ENCODE data around the gene AGFG2. TPM values are rescaled to one million over a fixed set of nuclear protein-coding genes. Genes with fewer than 3 reads are reported as not detected.

The AGFG2 gene, protein sequence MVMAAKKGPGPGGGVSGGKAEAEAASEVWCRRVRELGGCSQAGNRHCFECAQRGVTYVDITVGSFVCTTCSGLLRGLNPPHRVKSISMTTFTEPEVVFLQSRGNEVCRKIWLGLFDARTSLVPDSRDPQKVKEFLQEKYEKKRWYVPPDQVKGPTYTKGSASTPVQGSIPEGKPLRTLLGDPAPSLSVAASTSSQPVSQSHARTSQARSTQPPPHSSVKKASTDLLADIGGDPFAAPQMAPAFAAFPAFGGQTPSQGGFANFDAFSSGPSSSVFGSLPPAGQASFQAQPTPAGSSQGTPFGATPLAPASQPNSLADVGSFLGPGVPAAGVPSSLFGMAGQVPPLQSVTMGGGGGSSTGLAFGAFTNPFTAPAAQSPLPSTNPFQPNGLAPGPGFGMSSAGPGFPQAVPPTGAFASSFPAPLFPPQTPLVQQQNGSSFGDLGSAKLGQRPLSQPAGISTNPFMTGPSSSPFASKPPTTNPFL
- 10 to 100 TPM; 21.5 to 32.6 (median 22.2) TPM for total RNA-seq
- total RNA-seq (2013) = 24.3 TPM

DNA sequence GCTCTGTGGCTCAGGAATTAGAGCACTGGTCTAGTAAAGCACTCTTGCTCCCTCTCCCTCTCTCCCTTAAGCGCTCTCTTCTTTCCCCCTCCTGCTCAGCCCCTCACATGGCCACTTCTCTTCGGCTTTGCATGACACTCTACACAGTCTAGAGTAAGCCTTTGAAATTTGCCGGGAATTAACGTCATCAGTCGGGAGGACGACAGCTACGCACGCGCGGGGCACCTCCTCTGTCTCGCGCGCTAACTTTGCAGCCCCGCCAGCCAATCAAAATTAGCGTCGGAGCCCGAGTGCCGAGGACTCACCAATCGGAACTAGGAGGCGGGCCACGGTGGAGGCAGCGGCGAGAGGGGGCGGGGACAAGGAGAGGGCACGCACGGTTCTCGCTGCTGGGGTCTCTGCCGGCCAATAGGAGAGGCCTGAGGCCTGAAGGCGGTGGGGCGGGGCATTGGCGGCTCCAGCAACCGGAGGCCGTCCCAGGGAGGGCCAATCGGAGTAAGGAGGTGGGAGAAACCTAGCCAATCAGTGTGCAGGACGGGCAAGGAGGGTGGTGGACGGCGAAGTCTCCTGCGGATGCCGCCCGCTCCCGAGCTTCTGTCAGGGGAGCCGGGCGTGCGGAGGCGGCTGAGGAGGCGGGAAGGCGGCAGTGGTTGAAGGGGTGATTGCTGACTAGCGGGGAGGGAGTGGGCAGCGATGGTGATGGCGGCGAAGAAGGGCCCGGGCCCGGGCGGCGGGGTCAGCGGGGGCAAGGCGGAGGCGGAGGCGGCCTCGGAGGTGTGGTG, at the start of gene AGFG2:
Gene AGFG2 (plus strand): TSS at position 550 of the 782 bp plus-strand sequence. CDS start 144 bp downstream, at position 694.
- ATAC-seq = peak; percentile 96 to 100 (median 96)
- intact Hi-C loops (cut with micrococcal nuclease) = no loop called here
- TF ChIP-seq, protein P1, sequence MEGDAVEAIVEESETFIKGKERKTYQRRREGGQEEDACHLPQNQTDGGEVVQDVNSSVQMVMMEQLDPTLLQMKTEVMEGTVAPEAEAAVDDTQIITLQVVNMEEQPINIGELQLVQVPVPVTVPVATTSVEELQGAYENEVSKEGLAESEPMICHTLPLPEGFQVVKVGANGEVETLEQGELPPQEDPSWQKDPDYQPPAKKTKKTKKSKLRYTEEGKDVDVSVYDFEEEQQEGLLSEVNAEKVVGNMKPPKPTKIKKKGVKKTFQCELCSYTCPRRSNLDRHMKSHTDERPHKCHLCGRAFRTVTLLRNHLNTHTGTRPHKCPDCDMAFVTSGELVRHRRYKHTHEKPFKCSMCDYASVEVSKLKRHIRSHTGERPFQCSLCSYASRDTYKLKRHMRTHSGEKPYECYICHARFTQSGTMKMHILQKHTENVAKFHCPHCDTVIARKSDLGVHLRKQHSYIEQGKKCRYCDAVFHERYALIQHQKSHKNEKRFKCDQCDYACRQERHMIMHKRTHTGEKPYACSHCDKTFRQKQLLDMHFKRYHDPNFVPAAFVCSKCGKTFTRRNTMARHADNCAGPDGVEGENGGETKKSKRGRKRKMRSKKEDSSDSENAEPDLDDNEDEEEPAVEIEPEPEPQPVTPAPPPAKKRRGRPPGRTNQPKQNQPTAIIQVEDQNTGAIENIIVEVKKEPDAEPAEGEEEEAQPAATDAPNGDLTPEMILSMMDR (IDR thresholded peaks at IDR 0.05) = no peak
- Mint-ChIP-seq H3K36me3 (no peaks in the 10 kb centered on the region), H3K27me3 (ENCODE audit: low read depth in 2 of 2) (no peaks in the 10 kb centered on the region), H3K27ac (peak within 1 kb of the TSS; percentile 79 to 90), H3K4me1 (peaks cover 46 to 53% of the 10 kb centered on the region in 2 donors), H3K4me3 (peak within 1 kb of the TSS; percentile 99), H3K9me3 (no peaks in the 10 kb centered on the region)
- Histone ChIP-seq H3K4me1 (ENCODE audit: control insufficient read depth, insufficient read depth, low read length) (peaks cover 39% of the 10 kb centered on the region), H3K27ac (ENCODE audit: low read length) (peak within 1 kb of the TSS; percentile 20), H3K36me3 (ENCODE audit: control insufficient read depth, insufficient read depth, low read length) (no peaks in the 10 kb centered on the region), H3K9me3 (ENCODE audit: control insufficient read depth, insufficient read depth, low read length) (no peaks in the 10 kb centered on the region), H3K4me3 (ENCODE audit: low read length) (peak within 1 kb of the TSS; percentile 55), H3K27me3 (ENCODE audit: control insufficient read depth, insufficient read depth, low read length) (no peaks in the 10 kb centered on the region)
- WGBS (ENCODE audit: insufficient coverage) = under 1% methylated on average over 60 of the region's 60 CpGs
- DNase-seq = peak; percentile 100

DNA sequence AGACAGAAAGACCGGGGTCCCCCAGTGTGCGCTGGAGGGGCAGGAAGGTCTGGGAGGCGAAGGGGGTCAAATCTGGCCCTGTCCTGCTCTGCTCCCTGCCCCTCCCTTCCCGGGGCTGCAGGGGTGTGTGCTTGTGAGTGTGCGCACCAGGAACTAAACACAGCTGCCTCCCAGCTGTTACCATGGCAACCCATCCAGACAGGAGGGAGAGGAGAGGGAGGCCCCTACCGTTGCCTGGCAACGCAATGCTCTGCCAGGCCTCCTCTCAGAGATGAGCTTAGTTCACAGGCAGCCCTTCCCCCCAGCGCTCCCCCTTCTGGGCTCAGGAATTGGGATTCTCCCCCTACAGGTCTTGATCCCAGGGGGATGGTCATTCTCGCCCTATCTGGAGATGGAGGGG, 49.2 kb upstream of the AGFG2 start:
- ATAC-seq (no peak), DNase-seq (peak in 1 of 2 donors; percentile 72)
- Histone ChIP-seq H3K9me3 (ENCODE audit: control insufficient read depth, insufficient read depth, low read length) (no peaks in the 10 kb centered on the region), H3K4me1 (ENCODE audit: control insufficient read depth, insufficient read depth, low read length) (peaks cover 10% of the 10 kb centered on the region), H3K36me3 (ENCODE audit: control insufficient read depth, insufficient read depth, low read length) (no peaks in the 10 kb centered on the region), H3K27me3 (ENCODE audit: control insufficient read depth, insufficient read depth, low read length) (peaks cover 5% of the 10 kb centered on the region), H3K4me3 (ENCODE audit: low read length) (no peak overlapping the region), H3K27ac (ENCODE audit: low read length) (no peak overlapping the region)
- 80% methylated on average over 7 of the region's 9 CpGs for WGBS (ENCODE audit: insufficient coverage)
- Mint-ChIP-seq H3K27me3 (ENCODE audit: low read depth in 2 of 2) (peaks cover 15 to 24% of the 10 kb centered on the region in 2 donors), H3K4me3 (no peak overlapping the region), H3K36me3 (no peaks in the 10 kb centered on the region), H3K4me1 (peaks cover 0 to 11% of the 10 kb centered on the region in 2 donors), H3K9me3 (no peaks in the 10 kb centered on the region), H3K27ac (no peak overlapping the region)
- TF ChIP-seq, protein P1 (IDR thresholded peaks at IDR 0.05) = no peak
- intact Hi-C loops (cut with micrococcal nuclease) = no loop called here

GRCh38 chr7:100490483-100491191, 48.4 kb upstream of the AGFG2 start:
- H3K9me3 ChIP-seq (ENCODE audit: control insufficient read depth, insufficient read depth, low read length) = no peaks in the 10 kb centered on the region
- no peak overlapping the region for H3K4me3 ChIP-seq (ENCODE audit: low read length)
- TF ChIP-seq, protein P1 (IDR thresholded peaks at IDR 0.05) = no peak
- H3K27ac ChIP-seq (ENCODE audit: low read length) = no peak overlapping the region
- intact Hi-C loops (cut with micrococcal nuclease) = no loop called here
- H3K9me3 Mint-ChIP-seq = no peaks in the 10 kb centered on the region
- ATAC-seq (no peak), DNase-seq (no peak)
- no peaks in the 10 kb centered on the region for H3K36me3 ChIP-seq (ENCODE audit: control insufficient read depth, insufficient read depth, low read length)
- 91% methylated on average over 25 of the region's 25 CpGs for WGBS (ENCODE audit: insufficient coverage)
- H3K4me1 ChIP-seq (ENCODE audit: control insufficient read depth, insufficient read depth, low read length) = peaks cover 10% of the 10 kb centered on the region
- peaks cover 5% of the 10 kb centered on the region for H3K27me3 ChIP-seq (ENCODE audit: control insufficient read depth, insufficient read depth, low read length)
- H3K4me3 Mint-ChIP-seq = no peak overlapping the region
- peaks cover 0 to 10% of the 10 kb centered on the region in 2 donors for H3K4me1 Mint-ChIP-seq
- no peak overlapping the region for H3K27ac Mint-ChIP-seq
- no peaks in the 10 kb centered on the region for H3K36me3 Mint-ChIP-seq
- H3K27me3 Mint-ChIP-seq (ENCODE audit: low read depth in 2 of 2) = peaks cover 23 to 31% of the 10 kb centered on the region in 2 donors
